GM23248 (cell line): Measurements from ENCODE around the gene TBC1D2B. TPM values are rescaled to one million over a fixed set of nuclear protein-coding genes. Genes with fewer than 3 reads are reported as not detected.
A peak's percentile ranks its signal among the peaks of the same experiment; 100 is the strongest.

ENCODE experiments used
- DNase-seq: peaks from one replicate; pipeline ENCODE4 v3.0.0-alpha.2; 2015
- H2AFZ ChIP-seq: fragments of 200-600 bp; sonication (generic); 2 replicates; pipeline ENCODE4 v1.6.1; 2016; ENCODE audit warnings: antibody characterized with exemption
- H3F3A ChIP-seq: fragments of 200-600 bp; sonication (generic); 2 replicates; pipeline ENCODE4 v1.6.1; 2016; ENCODE audit warnings: mild to moderate bottlenecking, antibody characterized with exemption, mixed run types; ENCODE audit not compliant: insufficient read depth
- H3K27ac ChIP-seq: fragments of 200-600 bp; sonication (generic); 2 replicates; pipeline ENCODE4 v1.5.1; 2016; ENCODE audit warnings: mild to moderate bottlenecking
- H3K27me3 ChIP-seq: fragments of 200-600 bp; sonication (generic); replicated peaks from 2 replicates; pipeline ENCODE4 v1.6.1; 2016; ENCODE audit warnings: mild to moderate bottlenecking; ENCODE audit not compliant: insufficient read depth
- H3K36me3 ChIP-seq: fragments of 200-600 bp; sonication (generic); 2 replicates; pipeline ENCODE4 v1.6.1; 2016; ENCODE audit warnings: low read depth, mild to moderate bottlenecking
- H3K4me1 ChIP-seq: fragments of 200-600 bp; sonication (generic); 2 replicates; pipeline ENCODE4 v1.6.1; 2016; ENCODE audit warnings: mild to moderate bottlenecking; ENCODE audit not compliant: insufficient read depth
- H3K4me2 ChIP-seq: fragments of 200-600 bp; sonication (generic); one replicate; pipeline ENCODE4 v1.6.1; 2016; ENCODE audit warnings: mild to moderate bottlenecking; ENCODE audit not compliant: unreplicated experiment
- H3K4me3 ChIP-seq: fragments of 200-600 bp; sonication (generic); 2 replicates; pipeline ENCODE4 v1.5.1; 2016; ENCODE audit warnings: mild to moderate bottlenecking
- H3K79me2 ChIP-seq: fragments of 200-600 bp; sonication (generic); 2 replicates; pipeline ENCODE4 v1.6.1; 2016; ENCODE audit warnings: mild to moderate bottlenecking; ENCODE audit not compliant: insufficient read depth
- H3K9ac ChIP-seq: fragments of 200-600 bp; sonication (generic); 2 replicates; pipeline ENCODE4 v1.6.1; 2016; ENCODE audit warnings: mild to moderate bottlenecking
- H3K9me2 ChIP-seq: fragments of 200-600 bp; sonication (generic); 2 replicates; pipeline ENCODE4 v1.6.1; 2016; ENCODE audit warnings: mixed run types, mild to moderate bottlenecking, moderate library complexity; ENCODE audit not compliant: insufficient read depth
- H3K9me3 ChIP-seq: fragments of 200-600 bp; sonication (generic); one replicate; pipeline ENCODE4 v1.6.1; 2017; ENCODE audit warnings: low read depth
- H4K20me1 ChIP-seq: fragments of 200-600 bp; sonication (generic); 2 replicates; pipeline ENCODE4 v1.6.0; 2016; ENCODE audit not compliant: insufficient read depth
- EZH2 ChIP-seq: fragments of 200-600 bp; sonication (generic); IDR thresholded peaks from 2 replicates; pipeline ENCODE4 v1.6.1; 2018; ENCODE audit warnings: antibody characterized with exemption, mild to moderate bottlenecking; ENCODE audit not compliant: insufficient read depth, poor library complexity, severe bottlenecking
- EZH2phosphoT487 ChIP-seq: fragments of 200-600 bp; sonication (generic); IDR thresholded peaks from 2 replicates; pipeline ENCODE4 v1.6.1; 2018; ENCODE audit warnings: antibody characterized with exemption, moderate library complexity, mild to moderate bottlenecking, low read depth; ENCODE audit not compliant: insufficient read depth
- WGBS, 2 experiments: methylation state at CpG; one replicate each; pipeline ENCODE4 v1.1.6; 2015 to 2017; ENCODE audit warnings: low lambda C conversion rate in 2 of 2, low coverage in 1 of 2; ENCODE audit errors: missing lambda C conversion rate in 2 of 2; 5-methylcytosine and 5-hydroxymethylcytosine counted together
- in situ Hi-C: fragments of 300-500 bp; cut with MboI; formaldehyde crosslinking; loops from 2 replicates; pipeline ENCODE4 v1.15.0; 2020
- polyA plus RNA-seq: library from polyadenylated mRNA; unstranded; fragments of >200 nt; fragmentation: Nextera tagmentation; extraction: Ambion mirVana; gene quantifications from 2 replicates; pipeline ENCODE4 v1.2.1, GENCODE V29; 2016
- total RNA-seq: library from RNA; depleted of rRNA; stranded (reverse); fragments of >200 nt; shearing (Covaris generic); gene quantifications from 2 replicates; pipeline ENCODE4 v1.2.3, GENCODE V29; 2014

The TBC1D2B gene
- total and polyA plus RNA-seq, 2 experiments from 2014 or later: 11.1 to 40.5 TPM

DNA sequence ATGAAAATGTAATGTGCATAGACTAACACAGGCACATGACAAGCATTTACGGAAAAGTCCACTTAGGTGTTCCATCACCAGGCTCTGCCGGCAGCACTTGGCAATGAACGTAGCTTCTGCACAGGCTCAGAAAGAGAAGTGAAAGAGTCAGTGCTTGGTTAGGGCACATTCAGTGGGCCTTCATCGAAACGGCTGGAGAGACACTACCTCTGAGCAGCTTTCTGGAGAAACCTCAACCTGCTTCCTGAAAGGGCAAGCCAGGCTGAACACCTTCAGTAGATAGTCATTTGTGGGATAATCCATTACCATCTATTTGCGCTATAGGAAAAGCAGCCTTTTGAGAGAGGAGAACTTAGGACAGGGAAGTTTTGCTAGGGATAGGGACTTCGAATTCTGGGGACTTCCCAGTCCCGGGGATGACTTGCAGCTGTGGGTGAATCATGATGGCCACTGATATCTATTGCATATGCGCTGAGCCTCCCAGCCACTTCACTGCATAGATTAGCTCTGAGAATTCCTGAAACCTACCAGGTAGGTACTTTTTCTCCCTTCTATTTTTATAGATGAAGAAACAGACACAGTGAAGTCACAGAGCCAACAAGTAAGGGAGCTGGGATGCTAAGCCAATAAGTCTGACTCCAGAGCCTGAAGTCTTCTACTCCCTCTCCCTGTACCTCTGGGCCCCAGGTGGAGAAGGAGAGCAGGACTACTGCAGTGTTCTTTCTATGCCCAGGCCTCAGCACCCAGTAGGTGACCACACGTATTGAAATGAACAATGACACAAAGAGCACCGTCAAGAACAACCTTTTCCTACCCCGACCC lies 10.7 kb upstream of the TBC1D2B start:
- in situ Hi-C loops: no loop called here
- Histone ChIP-seq H3K9me3 (no peaks in the 10 kb centered on the region), H3K9me2 (no peaks in the 10 kb centered on the region), H3K79me2 (no peaks in the 10 kb centered on the region), H3K27me3 (no peaks in the 10 kb centered on the region), H3K36me3 (no peaks in the 10 kb centered on the region), H3K27ac (no peak overlapping the region), H3K4me3 (no peak overlapping the region), H4K20me1 (no peaks in the 10 kb centered on the region), H3K4me2 (no peak overlapping the region), H3K9ac (no peak overlapping the region), H3F3A (peaks cover 4% of the 10 kb centered on the region; the same call in 1 of the 2 replicates), H3K4me1 (peaks cover 24% of the 10 kb centered on the region), H2AFZ (no peak overlapping the region)
- WGBS, 2 experiments: 89% methylated on average over 12 of the region's 12 CpGs
- no peak for DNase-seq
- no peak for TF ChIP-seq EZH2
- TF ChIP-seq EZH2phosphoT487: no peak

DNA sequence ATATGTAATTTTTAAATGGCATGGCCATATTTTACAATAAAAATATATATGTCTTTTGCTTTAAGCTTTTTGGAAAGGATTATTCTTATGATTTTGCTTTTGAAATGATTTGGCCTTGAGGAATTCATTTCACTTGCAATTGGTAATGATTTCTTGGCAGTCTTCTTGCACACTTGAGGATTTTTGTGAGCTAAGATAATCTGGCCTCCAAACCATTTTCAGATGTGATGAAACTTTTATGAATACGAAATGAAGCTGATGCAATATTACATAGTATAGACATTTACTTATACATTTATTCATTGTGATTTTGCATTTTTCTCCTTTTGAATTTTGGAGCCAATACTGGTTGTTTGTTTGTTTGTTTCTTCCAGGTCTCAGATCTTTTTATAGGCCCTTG lies 8.4 kb upstream of the TBC1D2B start:
- H3K4me2 ChIP-seq: peak overlapping the region; percentile 26
- no peaks in the 10 kb centered on the region for H4K20me1 ChIP-seq
- H3K9me3 ChIP-seq: no peaks in the 10 kb centered on the region
- no peaks in the 10 kb centered on the region for H3K36me3 ChIP-seq
- peak; percentile 91 for DNase-seq
- in situ Hi-C loops: no loop called here
- peak overlapping the region; percentile 68 for H3K27ac ChIP-seq
- H3K4me1 ChIP-seq: peaks cover 22% of the 10 kb centered on the region
- H3K79me2 ChIP-seq: no peaks in the 10 kb centered on the region
- H3K4me3 ChIP-seq: no peak overlapping the region
- no peak for TF ChIP-seq EZH2phosphoT487
- no peak for TF ChIP-seq EZH2
- peak overlapping the region; percentile 48; the same call in 1 of the 2 replicates for H2AFZ ChIP-seq
- H3F3A ChIP-seq: peaks cover 4% of the 10 kb centered on the region; the same call in 1 of the 2 replicates
- no peaks in the 10 kb centered on the region for H3K27me3 ChIP-seq
- WGBS, 2 experiments: 3 to 4% methylated on average over 1 of the region's 1 CpG
- 0 out of 2 replicates have a peak overlapping the region, but pooled peaks have one; percentile 35 for H3K9ac ChIP-seq
- H3K9me2 ChIP-seq: no peaks in the 10 kb centered on the region

DNA sequence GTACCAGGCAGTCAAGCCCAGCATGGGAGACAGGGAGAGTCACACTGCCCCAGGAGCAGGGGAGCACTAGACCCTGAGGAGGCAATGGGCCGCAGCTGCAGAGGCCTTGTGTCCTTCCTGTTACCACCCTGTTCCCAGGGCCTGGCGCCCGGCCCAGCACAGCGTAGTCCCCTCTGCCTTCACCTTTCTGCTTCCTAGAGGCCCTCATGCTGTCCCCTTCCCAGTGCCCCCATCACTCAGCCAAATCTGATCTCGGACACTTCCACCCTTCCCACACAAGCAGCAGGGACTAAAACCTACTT lies 6.9 kb upstream of the TBC1D2B start:
- H3F3A ChIP-seq: peaks cover 4% of the 10 kb centered on the region; the same call in 1 of the 2 replicates
- H3K9ac ChIP-seq: no peak overlapping the region
- no peak overlapping the region for H3K4me3 ChIP-seq
- H4K20me1 ChIP-seq: no peaks in the 10 kb centered on the region
- H3K4me2 ChIP-seq: no peak overlapping the region
- H3K79me2 ChIP-seq: no peaks in the 10 kb centered on the region
- in situ Hi-C loops: no loop called here
- TF ChIP-seq EZH2: no peak
- no peak for TF ChIP-seq EZH2phosphoT487
- H3K27ac ChIP-seq: no peak overlapping the region
- H2AFZ ChIP-seq: no peak overlapping the region
- WGBS, 2 experiments: 76% methylated on average over 5 of the region's 5 CpGs
- DNase-seq: no peak
- H3K9me2 ChIP-seq: no peaks in the 10 kb centered on the region
- H3K27me3 ChIP-seq: no peaks in the 10 kb centered on the region
- no peaks in the 10 kb centered on the region for H3K9me3 ChIP-seq
- H3K4me1 ChIP-seq: peaks cover 22% of the 10 kb centered on the region
- H3K36me3 ChIP-seq: no peaks in the 10 kb centered on the region

DNA sequence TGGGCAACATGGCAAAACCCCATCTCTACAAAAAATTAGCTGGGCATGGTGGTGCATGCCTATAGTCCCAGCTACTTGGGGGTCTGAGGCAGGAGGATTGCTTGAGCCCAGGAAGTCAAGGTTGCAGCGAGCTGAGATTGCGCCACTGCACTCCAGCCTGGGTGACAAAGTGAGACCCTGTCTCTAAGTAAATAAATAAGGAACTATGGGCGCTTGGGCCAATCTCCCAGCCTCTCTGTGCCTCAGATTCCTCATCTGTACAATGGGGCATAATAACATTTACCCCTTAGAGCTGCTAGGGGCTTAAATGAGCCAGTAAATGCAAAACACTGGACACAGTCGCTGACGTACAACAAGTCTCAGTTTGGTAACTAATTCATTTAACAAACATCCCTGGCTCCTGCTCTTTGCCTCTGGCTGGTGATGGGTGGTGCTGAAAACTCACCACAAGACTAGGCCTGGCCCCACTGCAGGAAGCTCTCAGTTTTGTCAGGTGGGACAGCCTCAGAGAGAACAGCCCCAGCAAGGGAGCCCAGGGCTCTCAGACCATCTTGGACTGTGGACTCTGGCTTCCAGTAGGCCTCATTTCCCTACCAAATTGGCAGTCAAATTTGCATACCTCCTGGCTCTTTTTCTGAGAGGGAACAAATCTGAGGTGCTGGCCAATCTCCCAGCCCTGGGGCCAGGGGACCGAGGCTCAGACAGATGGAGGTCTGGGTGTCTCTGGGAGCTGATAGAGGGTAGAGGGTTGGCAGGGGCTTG lies 6.4 kb upstream of the TBC1D2B start:
- H4K20me1 ChIP-seq: no peaks in the 10 kb centered on the region
- H3F3A ChIP-seq: peaks cover 4% of the 10 kb centered on the region; the same call in 1 of the 2 replicates
- no peaks in the 10 kb centered on the region for H3K9me3 ChIP-seq
- no peak overlapping the region for H3K4me2 ChIP-seq
- H3K36me3 ChIP-seq: no peaks in the 10 kb centered on the region
- no peaks in the 10 kb centered on the region for H3K27me3 ChIP-seq
- no peaks in the 10 kb centered on the region for H3K9me2 ChIP-seq
- H3K9ac ChIP-seq: no peak overlapping the region
- H3K4me1 ChIP-seq: peaks cover 22% of the 10 kb centered on the region
- in situ Hi-C loops: no loop called here
- 96 to 97% methylated on average over 6 of the region's 6 CpGs for WGBS, 2 experiments
- H3K27ac ChIP-seq: no peak overlapping the region
- TF ChIP-seq EZH2phosphoT487 (no peak), EZH2 (no peak)
- no peak for DNase-seq
- H3K79me2 ChIP-seq: no peaks in the 10 kb centered on the region
- no peak overlapping the region for H2AFZ ChIP-seq
- H3K4me3 ChIP-seq: no peak overlapping the region
